BJ (cell line): Measurements from ENCODE around the gene ENTPD8. TPM values are rescaled to one million over a fixed set of nuclear protein-coding genes. Genes with fewer than 3 reads are reported as not detected.

ENCODE experiments used
- CTCF ChIA-PET: fragments of 350-600 bp; formaldehyde crosslinking; extraction: SDS; loops from one replicate; lab custom pipeline; 2021; ENCODE audit warnings: antibody characterized with exemption, inconsistent platforms; lab: Yijun Ruan, JAX
- POLR2A ChIA-PET: fragments of 300-600 bp; sonication (Branson Sonifier 250); formaldehyde crosslinking; extraction: SDS; loops from one replicate; lab custom pipeline; 2021; ENCODE audit warnings: antibody characterized with exemption; lab: Charles Lee
- DNase-seq: peaks from one replicate; pipeline ENCODE4 v3.0.0-alpha.2; 2011; ENCODE audit warnings: low read depth
- H3K27me3 ChIP-seq: 2 replicates; pipeline ENCODE4 v1.6.0; 2011; ENCODE audit warnings: low read length; ENCODE audit not compliant: control insufficient read depth, insufficient read depth
- H3K36me3 ChIP-seq: 2 replicates; pipeline ENCODE4 v1.5.1; 2011; ENCODE audit warnings: low read length; ENCODE audit not compliant: control insufficient read depth, insufficient read depth
- H3K4me3 ChIP-seq: 2 replicates; pipeline ENCODE4 v1.5.1; 2011; ENCODE audit warnings: low read depth, mild to moderate bottlenecking, control low read depth, low read length
- CTCF ChIP-seq: IDR thresholded peaks from 2 replicates; pipeline ENCODE4 v1.5.1; 2011; ENCODE audit warnings: low read depth, mild to moderate bottlenecking, control low read depth, inconsistent platforms, low read length, moderate library complexity; ENCODE audit not compliant: insufficient read depth
- polyA plus RNA-seq: library from polyadenylated mRNA; depleted of rRNA; stranded (reverse); fragments of >200 nt; gene quantifications from 2 replicates; pipeline ENCODE4 v1.2.3, GENCODE V29; 2011

Gene ENTPD8
- polyA plus RNA-seq, 1 experiment = not detected

- H3K27me3 ChIP-seq = no peaks in the 10 kb centered on the region
- no peak overlapping the region for H3K4me3 ChIP-seq
- no peaks in the 10 kb centered on the region for H3K36me3 ChIP-seq
- no peak for TF ChIP-seq CTCF
- DNase-seq = no peak
- POLR2A ChIA-PET = no interaction called here
- CTCF ChIA-PET = interaction anchor here (1.8 to 2.1 kb wide), 2 partner anchors 8 to 15 kb away, joined by 6 to 8 read pairs; partner anchors contain the start of genes EXD3 and NOXA1
These were observed 9.7 kb downstream of the ENTPD8 start for GRCh38 chr9:137431416-137431931.

GRCh38 chr9:137430723-137431415, 10.3 kb downstream of the ENTPD8 start:
- ChIA-PET CTCF (interaction anchor here (0.9 to 2.1 kb wide), 3 partner anchors 8 to 104 kb away, joined by 3 to 8 read pairs (median 6); partner anchors contain the start of genes EXD3 and NOXA1), POLR2A (no interaction called here)
- Histone ChIP-seq H3K27me3 (no peaks in the 10 kb centered on the region), H3K4me3 (no peak overlapping the region), H3K36me3 (no peaks in the 10 kb centered on the region)
- TF ChIP-seq CTCF = no peak
- DNase-seq = no peak

- H3K36me3 ChIP-seq = no peaks in the 10 kb centered on the region
- no peak for DNase-seq
- CTCF ChIA-PET = interaction anchor here (0.9 to 2.1 kb wide), 2 partner anchors 16 to 105 kb away, joined by 3 to 8 read pairs; no protein-coding TSS in a partner anchor
- no peaks in the 10 kb centered on the region for H3K27me3 ChIP-seq
- TF ChIP-seq CTCF = no peak
- POLR2A ChIA-PET = no interaction called here
- no peak overlapping the region for H3K4me3 ChIP-seq
These were observed 11.0 kb downstream of the ENTPD8 start for GRCh38 chr9:137429974-137430722.

GRCh38 chr9:137429546-137429890, 11.6 kb downstream of the ENTPD8 start:
- H3K27me3 ChIP-seq = no peaks in the 10 kb centered on the region
- no peak for TF ChIP-seq CTCF
- DNase-seq = no peak
- no peak overlapping the region for H3K4me3 ChIP-seq
- H3K36me3 ChIP-seq = no peaks in the 10 kb centered on the region
- ChIA-PET POLR2A (no interaction called here), CTCF (no interaction called here)

GRCh38 chr9:137428841-137429545, 12.2 kb downstream of the ENTPD8 start:
- DNase-seq = no peak
- no peaks in the 10 kb centered on the region for H3K27me3 ChIP-seq
- H3K4me3 ChIP-seq = no peak overlapping the region
- H3K36me3 ChIP-seq = no peaks in the 10 kb centered on the region
- TF ChIP-seq CTCF = no peak
- CTCF ChIA-PET = no interaction called here
- POLR2A ChIA-PET = no interaction called here
